A204.1 (cell line): ENCODE results near the gene PCYT2.

Experiments
- FAIRE-seq: peaks from 2 replicates; lab custom pipeline; 2012; peaks lifted over from hg19 to GRCh38; lab: Jason Lieb, UNC

Gene PCYT2

DNA sequence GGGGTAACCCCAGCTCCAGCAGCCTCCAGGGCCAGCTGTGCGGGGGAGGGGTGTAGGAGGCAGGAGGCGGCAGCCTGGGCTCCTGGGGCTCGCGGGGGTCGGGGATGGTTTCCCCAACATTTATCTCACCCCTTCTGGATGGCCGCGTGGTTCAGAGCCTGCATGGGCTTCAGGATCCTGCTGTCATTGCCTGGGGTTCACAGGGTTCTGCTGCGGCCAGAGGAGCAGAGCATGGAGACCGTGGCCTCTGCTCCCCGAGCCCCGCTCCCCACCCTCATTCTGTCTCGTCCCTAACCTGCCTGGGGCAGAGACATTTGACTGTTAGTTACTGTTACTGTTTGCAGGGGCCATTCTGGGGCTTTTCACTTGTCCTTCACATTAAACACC lies 31.0 kb upstream of the PCYT2 start:
- FAIRE-seq, result no peak

DNA sequence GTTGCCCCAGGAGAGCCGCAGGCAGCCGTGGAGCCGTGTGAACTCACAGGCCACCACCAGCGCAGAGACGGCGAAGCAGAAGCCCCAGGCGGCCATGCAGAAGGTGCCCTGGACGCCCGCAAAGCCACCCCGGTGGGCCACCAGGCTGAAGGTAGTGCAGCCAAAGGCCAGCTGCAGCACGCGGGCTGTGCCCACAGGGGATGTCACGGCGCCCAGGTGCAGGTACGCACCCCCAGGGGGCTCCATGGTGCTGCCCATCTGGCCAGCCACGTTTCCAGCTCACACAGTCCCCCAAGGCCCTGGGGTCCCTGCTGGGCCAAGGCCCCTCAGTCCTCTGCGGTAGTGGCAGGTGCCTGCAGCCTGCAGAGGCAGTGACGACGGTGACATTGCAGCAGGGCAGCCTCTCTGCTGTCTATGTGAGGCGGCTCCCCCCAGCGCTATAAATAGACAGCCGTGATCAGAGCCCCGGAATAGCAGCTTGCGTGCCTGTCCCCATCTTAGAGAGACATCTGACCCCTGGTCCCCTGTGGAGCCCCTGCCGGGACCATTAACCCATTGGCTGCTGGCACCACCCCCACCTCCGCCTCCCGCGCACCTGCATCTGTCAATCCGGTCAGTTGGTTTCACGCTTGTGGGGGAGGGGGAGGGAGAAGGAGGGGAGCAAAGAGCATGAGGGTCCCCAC lies 30.4 kb upstream of the PCYT2 start:
- FAIRE-seq, result no peak

- no peak for FAIRE-seq
Measured at GRCh38 chr17:81940538-81941483, 29.6 kb upstream of the PCYT2 start.

DNA sequence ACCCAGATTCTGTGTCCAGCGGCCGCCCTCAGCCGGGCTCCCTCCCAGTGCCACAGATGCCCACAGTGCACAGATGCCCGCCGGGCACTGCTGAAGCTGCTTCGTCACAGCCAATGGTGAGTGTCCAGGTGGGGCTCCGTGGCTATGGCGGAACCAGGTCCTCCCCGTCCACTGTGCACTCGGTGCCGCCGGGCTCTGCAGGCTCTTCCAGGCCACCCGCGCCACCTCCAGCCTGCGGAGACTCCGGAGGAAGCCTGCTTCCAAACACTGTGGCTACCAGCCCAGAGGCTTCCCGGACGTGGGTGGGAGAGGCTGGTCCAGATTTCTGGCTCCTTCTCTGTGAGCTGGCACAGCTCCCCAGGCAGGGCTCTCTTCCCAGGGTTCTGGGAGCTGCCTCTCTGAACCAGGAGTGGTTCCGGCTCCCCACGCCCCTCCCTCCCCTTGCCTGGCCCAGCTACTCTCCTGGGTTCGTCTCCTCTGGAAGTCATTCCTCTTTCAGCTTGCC lies 28.7 kb upstream of the PCYT2 start:
- no peak for FAIRE-seq

GRCh38 chr17:81939218-81939617 lies 28.0 kb upstream of the PCYT2 start:
- no peak for FAIRE-seq

GRCh38 chr17:81935709-81936084 lies 24.5 kb upstream of the PCYT2 start:
- no peak for FAIRE-seq

DNA sequence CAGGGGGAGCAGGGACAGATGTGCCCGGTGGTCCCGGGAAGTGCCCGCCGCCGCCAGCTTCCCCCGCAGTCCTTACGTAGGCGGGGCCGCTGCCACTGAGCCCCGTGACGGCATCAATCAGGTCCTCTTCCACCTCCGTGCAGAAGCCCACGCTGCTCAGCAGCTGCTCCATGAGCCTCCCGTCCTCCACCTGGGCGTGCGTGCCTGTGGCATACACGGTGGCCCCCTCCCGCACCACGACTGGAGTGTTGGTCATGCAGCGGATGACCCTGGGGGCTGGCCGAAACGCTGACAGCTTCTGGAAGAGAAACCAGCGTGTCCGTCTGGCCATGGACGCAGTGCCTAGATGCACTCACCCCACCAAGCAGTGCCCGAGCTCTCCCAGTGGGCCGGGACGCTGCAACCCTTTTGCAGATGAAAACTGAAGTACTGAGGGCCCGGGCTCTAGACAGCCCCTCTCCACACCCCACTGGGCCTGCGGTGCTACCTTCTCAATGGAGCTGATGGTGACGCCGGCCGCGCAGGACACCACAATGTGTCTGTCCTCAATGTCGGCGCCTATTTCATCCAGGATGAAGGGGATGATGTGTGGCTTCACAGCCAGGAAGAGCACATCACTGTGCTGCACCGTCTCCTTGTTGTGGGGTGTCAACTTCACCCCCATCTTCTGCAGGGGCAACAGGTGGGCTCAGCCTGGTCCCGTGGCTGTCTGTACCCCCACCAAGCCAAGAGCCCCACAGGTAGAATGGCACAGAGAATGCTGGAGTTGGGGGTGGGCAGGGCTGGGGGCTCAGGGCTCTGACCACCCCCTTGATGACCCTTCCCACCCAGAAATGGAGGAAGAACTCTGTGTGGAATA lies 23.9 kb upstream of the PCYT2 start:
- FAIRE-seq, result no peak

- no peak for FAIRE-seq
Measured at GRCh38 chr17:81934098-81934757, 23.0 kb upstream of the PCYT2 start.

GRCh38 chr17:81933178-81933699 lies 22.0 kb upstream of the PCYT2 start:
- FAIRE-seq, result no peak

DNA sequence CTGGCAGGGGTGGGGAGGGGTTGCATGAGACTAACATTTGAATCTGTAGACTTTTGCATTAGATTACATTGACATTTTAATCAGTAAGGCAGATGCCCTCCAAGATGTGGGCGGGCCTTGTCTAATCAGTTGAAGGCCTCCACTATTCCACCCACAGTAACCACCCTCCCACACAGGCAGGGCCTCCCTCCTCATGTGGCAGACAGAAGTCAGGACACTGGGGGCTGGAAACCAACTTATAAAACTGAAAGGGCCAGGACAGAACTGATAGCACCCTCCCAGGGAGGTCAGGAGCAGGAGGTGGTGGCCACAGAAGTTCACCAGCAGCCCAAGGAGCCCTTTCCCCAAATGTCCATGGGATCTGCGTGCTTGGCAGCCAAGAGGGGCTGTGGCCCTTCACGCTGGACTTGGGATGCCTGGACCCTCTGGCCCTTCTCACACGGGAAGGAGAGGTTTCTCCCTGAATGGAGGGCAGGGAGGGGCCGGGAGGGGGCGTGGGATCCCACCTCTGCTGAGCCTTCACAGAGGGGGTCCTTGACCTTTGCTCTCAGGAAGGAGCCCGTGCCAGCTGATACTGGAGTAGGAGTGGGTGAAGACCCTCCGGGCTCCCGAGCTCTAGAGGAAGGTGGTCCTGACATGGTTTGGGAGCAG lies 21.3 kb upstream of the PCYT2 start:
- no peak for FAIRE-seq

- no peak for FAIRE-seq
Measured at GRCh38 chr17:81931557-81932332, 20.5 kb upstream of the PCYT2 start.

- FAIRE-seq, result no peak
Measured at GRCh38 chr17:81931189-81931556, 20.0 kb upstream of the PCYT2 start.

DNA sequence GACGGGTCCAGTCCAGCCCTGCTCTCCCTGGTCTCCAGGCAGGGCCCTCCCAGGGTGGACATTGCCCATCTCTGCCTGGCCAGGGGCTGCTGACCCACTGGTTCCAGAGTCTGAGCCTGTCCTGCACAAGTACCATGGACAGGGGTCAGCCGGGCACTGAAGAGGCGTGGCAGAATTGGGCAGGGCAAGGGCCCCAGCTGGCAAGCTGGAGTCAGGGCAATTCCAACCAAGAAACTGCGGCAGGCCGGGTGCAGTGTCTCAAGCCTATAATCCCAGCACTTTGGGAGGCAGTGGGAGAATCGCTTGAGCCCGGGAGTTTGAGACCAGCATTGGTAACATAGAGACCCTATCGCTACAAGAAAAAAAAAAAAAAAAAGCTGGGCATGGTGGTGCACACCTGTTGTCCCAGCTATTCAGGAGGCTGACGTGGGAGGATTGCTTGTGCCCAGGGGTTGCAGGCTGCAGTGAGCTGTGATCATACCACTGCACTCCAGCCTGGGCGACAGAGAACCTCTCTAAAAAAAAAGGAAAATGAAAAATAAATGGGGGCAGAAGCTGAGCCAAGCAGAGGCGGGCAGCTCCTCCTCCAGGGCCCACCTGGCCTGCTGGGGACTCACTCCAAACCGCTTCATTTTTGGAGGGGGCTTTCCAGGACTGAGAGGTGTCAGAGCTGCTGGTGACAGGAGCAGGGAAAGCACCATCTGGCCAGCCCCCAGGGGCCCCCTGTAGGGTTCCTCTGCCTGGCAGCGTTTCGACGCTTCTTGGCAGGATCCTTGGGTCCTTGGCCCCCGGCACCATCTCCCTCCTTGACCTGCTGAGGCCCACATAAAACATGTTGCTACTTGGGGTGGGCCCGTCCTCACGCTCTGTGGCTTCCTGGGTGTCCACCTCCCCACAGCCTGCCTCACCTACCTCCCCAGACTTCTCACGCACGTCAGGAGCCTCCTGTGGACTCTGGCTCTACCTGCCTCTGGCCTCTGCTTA lies 19.2 kb upstream of the PCYT2 start:
- no peak for FAIRE-seq

DNA sequence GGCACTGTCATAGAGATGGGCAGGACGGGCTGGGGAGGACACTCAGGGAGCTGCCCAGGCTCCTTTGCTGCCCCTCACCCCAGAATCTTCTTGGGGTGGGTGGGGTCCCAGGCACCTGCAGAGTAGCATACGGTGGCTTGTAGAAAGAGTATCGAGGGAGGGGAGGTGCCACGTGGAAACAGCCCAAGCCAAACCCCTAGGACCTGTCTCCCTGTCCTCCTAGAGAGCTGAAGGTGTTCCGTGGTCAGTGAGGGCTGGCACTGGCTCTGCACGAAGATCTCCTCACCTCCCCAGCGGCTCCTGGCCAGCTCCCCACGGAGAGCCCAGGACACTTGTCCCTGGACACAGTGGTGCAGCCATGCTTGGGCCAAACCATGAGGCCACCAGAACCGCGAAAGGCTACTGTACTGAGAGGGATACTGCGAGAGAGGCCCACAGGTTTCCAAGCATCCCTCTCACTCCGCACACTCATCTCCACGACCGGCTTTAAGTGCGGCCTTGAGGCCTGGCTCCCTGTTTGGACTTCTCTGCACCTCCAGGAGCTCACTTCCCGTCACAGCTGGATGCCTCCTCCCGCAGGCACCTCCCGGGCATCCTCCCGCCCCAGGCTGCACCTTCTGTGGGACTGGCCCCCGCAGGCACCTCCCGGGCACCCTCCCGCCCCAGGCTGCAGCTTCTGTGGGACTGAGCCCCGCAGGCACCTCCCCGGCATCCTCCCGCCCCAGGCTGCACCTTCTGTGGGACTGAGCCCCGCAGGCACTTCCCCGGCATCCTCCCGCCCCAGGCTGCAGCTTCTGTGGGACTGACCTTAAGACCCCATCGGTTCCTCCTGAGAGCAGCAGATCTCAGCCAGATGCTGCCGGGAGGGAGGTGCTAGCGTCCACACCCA lies 18.3 kb upstream of the PCYT2 start:
- no peak for FAIRE-seq

DNA sequence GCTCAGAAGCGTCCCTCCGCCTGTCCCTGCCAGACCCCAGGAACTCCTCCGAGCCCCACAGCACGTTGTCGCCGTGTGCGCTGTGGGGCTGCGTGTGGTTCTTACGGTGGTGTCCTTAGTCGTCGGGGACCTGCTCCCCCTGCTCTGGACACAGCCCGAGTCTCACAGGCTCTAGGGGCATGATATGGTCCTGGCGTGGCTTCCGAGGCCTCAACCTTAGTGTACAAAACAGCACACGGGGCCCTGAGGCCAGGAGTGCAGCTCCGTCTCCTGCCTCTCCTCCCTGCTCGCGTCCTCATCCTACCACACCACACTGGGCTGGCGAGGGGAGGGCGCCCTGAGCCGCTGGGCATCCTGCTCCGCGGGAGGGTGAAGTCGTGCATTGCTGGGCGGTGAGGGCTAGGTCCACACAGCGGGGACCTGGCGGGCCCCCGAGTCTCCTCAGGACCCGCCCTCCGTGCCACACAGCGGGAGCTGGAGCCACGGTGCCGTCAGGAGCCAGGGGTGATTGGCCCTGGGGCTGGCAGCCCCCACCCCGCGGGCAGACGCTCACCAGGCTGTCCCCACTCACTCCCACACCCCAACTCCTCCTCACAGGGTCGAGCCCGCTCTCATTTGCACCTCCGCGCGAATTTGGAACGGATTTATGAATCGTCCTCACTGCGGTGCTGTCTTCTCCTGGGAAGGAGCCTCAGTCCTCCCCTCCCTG lies 17.5 kb upstream of the PCYT2 start:
- FAIRE-seq, result no peak

DNA sequence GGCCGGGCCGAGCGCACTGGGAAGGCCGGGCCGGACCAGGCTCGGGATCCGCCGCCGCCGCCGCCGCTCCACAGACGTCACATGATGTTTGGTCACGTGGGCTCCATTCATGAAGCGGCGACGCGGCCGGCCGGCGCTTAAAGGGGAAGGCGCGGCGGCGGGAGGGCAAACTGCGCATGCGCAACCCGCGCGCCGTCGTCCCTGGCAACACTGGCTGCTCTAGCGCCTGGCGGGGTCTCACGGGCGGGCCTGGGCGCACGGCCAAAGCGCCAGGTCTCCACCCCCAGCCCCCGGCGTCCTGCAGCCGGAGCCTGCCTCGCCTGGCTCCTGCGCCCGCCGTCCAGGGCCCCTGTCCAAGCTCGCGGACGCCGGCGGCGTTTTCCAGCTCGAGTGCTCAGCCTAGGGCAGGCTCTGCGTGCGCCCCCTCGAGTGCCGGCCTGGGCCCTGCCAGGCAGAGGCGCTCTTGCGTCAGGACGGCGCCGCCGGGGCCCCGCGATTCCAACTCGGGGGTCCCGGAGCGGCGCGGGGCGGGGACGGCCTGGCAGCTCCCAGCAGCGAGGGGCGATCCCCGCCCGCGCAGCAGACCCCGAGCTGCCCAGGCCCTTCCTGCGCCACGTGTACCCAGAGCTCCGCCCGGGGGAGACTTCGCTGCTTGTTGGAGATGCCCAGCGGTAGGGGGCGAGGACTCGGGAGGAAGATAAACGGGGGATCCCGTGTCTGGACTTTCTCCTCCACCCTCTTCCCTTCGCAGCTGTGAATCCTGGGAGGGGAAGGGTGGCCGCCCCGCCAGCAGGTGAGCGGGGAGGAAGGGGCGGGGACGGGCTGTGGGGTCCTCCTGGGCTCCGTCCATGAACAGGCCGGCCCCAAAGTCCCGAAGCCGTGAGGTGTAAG lies 16.7 kb upstream of the PCYT2 start, which contains the start of gene MAFG:
MAFG (minus strand) TSS at position 83 of the 891 bp plus-strand sequence. CDS start 4,550 bp downstream, outside the sequence.
- no peak for FAIRE-seq
